NCI-H1436 (cell line): ENCODE results near the gene DEUP1.
A peak's percentile ranks its signal among the peaks of the same experiment; 100 is the strongest.
"Not testable (repeated sequence)": the region's sequence is repeated elsewhere in the genome, so short reads cannot be mapped to it uniquely, and the experiment has no call there.

Experiments
- DNase-seq: peaks from one replicate; lab custom pipeline; 2025; lab: John Stamatoyannopoulos, UW

DEUP1 gene

DNA sequence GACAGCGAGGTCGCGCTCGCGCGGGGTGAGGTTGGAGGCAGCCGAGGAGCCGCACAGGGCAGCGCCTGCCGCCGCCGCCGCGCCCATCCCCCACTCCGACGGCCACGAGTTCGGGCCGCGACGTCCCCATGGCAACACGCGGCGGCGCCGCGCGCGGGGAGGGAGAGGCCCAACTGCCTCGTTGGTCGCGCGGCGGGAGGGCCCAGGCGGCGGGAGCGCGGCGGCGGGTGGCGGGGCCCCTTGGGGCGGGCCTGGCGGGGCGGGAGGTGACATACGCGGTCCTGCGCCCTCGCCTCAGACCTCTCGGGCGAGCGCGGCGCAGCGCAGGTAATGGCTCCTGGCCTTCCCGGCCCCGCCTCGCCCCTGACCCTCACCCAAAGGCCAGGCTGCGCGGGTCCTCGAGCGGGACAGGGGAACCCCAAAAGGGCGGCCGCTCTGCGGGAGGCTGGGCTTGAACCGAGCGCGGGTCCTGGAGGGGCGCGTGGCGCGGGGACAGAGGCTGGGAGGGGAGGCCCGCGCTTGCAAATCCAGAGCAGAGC lies at the start of gene DEUP1:
Gene DEUP1 (plus strand): TSS at position 297 of the 539 bp plus-strand sequence. CDS start 1,518 bp downstream, outside the sequence.
- DNase-seq: peak; percentile 75

- no peak for DNase-seq
These were observed 45.1 kb upstream of the DEUP1 start for GRCh38 chr11:93285430-93285829.

- no peak for DNase-seq
These were observed 43.1 kb upstream of the DEUP1 start for GRCh38 chr11:93287434-93287833.

DNA sequence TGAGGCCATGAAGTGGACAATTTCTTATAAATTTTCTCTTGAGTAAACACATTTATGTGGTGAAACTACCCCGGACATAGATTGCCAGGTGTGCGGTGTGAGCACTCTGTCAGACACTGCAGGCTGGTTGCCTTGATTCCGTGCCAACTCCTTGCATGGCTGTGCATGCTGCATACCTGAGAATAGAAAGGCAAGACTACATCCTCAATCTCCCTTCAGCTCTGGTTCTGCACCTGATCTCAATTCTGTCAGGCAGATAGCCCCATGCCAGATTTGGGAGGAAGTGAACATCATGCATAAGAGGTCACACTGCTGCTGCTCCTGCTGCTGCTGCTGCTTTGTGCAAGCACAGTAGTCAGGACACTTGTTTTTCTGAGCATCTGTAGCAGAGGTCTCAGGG lies 42.5 kb upstream of the DEUP1 start:
- DNase-seq: no peak

DNA sequence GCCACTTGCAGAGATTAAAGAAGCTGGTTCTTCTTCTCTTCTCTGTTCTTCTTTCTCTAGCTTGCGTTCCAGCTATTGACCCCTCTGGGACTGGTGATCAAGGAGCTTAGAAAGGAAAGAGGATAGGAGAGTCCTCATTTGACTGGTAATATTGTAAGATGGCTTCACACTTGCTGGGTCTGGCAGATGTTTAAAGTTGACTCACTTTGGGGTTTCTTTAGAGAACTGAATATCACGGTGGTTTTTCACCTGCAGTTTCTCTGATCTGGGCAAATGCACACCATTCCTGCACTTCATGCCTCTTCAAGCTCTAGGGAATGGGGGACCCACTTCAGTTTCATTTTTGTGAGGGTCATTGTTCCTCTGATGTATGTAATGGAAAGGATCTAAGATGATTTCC lies 41.8 kb upstream of the DEUP1 start:
- no peak for DNase-seq

DNA sequence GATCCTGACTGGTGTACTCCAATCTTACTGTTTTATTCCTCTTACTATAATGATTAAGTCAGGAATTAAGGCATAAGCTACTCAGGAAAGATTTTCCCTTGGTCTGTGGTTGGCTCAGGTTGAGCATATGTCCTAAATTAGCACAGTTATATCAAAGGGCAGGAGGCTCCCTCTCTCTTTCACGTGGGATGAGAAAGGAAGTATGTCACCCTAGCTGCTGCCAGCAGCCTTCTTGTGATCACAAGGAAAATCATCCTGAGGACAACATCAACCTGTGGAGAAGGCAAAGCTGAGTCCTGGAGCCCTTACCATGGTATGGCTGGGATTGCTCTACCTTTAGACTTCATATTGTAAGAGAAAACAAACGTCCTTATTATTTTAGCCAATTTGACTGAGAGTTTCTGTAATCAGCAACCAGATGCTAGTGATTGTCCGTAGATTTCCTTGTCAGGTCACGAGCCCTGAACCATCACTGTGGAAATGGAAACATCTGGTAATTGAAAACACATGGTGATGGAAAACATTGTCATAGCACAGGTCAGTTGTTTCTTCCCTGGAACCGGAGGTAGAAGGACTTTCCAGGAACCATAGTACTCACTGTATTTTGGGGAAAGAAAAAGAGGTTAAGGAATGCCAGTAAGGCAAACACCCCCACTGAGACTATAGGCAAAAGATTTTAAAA lies 40.6 kb upstream of the DEUP1 start:
- DNase-seq: no peak

DNA sequence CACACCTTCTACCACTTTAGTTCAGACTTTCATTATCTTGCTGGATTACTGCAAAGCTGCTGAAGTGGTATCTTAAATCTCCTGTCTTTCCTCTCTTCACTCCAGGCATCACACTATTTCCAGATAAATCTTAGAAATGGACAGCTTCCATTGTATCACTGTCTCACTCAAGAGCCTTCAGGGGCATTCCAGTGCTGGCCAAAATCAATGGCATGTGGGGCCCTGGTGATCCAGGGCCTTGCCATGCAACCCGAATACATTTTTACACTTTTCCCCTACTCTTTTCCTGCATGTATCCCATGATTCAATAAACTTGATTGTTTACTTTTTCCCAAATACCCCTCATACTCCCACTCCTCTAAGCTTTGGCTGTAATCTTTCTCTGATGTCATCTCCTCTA lies 39.4 kb upstream of the DEUP1 start:
- DNase-seq: no peak

GRCh38 chr11:93291898-93292297 lies 38.6 kb upstream of the DEUP1 start:
- DNase-seq: no peak

- no peak for DNase-seq
These were observed 34.5 kb upstream of the DEUP1 start for GRCh38 chr11:93295921-93296575.

DNA sequence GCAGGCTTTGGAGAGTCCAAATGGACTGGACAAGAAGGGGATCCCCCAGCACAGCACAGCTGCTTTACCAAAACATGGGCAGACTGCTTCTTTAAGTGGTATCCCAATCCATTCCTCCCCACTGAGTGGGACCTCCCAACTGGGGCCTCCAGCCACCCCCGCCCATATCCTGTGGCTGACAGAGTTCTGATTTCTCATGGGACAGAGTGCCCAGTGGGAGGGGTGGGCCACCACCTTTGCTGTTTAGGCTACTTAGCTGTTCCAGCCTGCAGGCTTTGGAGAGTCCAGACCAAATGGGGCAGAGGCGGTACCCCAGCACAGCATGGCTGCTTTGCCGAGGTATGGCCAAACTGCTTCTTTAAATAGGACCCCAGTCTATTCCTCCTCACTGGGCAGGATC lies 26.9 kb upstream of the DEUP1 start:
- no peak for DNase-seq

- not testable (repeated sequence) for DNase-seq
These were observed 16.1 kb upstream of the DEUP1 start for GRCh38 chr11:93314399-93314798.

DNA sequence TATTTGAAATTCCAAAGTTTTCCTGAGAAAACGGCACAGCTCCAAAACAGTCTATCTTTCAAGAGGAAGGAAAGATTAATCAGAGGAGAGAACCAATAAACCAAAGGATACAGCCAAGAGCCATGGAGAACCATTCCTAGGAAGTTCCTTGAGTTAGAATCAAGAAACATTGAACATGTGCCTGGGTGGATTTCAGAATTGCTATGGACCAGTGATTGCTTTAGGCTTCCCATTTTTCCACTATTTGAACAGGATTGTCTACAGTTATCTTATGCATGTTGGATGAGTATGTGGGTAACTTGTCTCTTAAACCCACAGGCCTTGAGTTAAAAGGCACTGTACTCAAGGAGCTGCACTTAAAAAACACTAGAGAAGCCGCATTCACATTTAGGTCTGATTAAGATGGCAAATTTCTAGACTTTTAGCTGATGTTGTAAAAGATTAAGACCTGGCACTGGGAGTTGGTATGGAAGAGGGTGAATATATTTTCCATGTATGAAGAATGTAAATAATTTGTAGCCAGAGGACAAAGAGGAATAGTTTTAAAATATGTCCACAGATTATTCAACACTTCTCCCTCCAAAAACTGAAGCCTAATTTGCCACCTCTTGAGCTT lies 11.2 kb upstream of the DEUP1 start:
- DNase-seq: no peak

DNA sequence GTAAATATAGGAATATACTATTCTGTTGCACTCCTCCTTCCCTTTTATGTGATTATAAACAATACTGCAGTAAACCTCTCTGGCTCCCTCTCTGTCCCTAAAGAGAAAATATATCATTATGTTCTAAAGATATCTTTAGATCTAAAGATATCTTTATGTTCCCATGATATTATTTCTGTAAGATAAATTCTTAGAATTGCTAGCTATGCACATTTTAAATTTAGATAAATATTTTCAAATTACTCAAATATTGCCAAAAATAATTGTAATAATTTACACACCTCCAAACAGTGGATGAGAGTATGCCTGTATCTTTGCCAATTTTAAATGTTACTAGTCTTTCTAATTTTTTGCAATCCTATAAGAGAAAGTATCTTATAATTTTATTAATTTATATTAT lies 10.3 kb upstream of the DEUP1 start:
- DNase-seq: no peak

DNA sequence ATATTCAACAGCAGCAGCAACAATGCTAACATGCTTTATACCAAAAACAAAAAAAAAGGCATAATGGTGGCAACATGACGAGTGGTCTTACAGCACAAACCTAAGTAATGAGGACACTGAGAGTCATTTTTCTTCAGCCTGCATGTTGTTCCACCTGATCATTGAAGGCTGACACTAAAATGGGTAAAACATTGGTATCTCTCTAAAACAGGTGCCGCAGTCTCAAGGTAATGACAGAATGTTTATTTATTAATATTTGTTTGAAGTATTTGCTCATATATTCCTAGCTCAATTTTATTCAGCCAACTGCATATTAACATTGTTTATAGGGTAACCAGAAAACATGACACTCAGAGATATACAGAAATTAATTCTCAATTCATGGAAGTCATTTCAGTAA lies 8.3 kb upstream of the DEUP1 start:
- no peak for DNase-seq

DNA sequence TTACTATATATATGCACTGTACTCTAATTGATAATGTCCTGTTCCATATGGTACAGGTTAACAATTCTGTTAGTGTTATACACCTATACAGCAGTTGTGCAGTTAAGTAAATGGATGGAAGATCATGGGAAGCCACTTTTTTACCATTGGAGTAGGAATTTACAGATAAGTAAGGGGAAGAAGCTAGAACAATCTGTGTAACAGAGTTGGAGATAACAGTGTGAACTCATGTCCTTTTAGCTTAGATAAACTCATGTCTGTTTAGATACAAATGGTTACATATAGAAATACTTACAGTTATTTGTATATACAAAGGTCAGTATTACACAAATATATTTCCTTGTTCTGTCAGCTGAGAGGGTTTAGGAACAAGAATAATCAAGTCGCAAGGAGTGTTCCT lies 6.8 kb upstream of the DEUP1 start:
- no peak for DNase-seq

- DNase-seq: no peak
These were observed 6.0 kb upstream of the DEUP1 start for GRCh38 chr11:93324500-93324899.

GRCh38 chr11:93326681-93327080 lies 3.9 kb upstream of the DEUP1 start:
- no peak for DNase-seq

GRCh38 chr11:93329936-93330445 lies 551 bp upstream of the DEUP1 start:
- DNase-seq: peak; percentile 41

GRCh38 chr11:93340223-93340622 lies 9.7 kb downstream of the DEUP1 start:
- DNase-seq: no peak

DNA sequence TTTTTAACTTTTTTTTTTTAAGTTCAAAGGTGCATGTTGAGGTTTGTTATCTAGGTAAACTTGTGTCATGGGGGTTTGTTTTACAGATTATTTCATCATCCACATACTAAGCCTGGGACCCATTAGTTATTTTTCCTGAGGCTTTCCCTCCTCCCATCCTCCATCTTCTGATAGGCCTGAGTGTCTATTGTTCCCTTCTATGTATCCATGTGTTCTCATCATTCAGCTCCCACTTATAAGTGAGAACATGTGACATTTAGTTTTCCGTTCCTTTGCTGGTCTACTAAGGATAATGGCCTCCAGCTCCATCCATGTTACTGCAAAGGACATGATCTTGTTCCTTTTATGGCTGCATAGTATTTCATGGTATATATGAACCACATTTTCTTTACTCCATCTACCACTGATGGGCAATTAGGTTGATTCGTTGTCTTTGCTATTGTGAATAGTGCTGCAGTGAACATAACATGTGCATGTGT lies 14.4 kb downstream of the DEUP1 start:
- no peak for DNase-seq

DNA sequence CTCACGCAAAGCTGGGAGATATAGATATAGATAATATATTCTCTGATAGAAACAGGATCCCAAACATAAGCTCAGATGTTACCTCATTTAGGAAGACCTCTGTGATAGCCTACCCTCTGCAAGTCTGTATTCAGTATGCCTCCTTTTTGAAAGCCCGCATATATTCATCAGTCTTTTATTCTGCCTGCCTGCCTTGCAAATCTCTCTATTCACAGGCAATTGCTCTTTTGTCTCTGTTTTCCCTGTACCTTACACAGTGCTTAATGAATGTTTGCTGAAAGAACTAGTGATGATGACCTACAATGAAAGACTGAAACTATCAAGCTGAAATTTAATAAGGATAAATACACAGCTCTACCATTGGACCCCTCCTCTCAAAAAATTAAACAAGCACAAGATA lies 18.4 kb downstream of the DEUP1 start:
- no peak for DNase-seq

- DNase-seq: no peak
These were observed 20.3 kb downstream of the DEUP1 start for GRCh38 chr11:93350835-93351234.

- no peak for DNase-seq
These were observed 28.9 kb downstream of the DEUP1 start for GRCh38 chr11:93359396-93359795.
